GM21381 (cell line): ENCODE results near the gene POU3F2.
A peak's percentile ranks its signal among the peaks of the same experiment; 100 is the strongest.

Experiments
- ATAC-seq: cut with Tn5 transposase; IDR thresholded peaks from one replicate; pipeline ENCODE4 v1.9.1; 2021; ENCODE audit warnings: mild to moderate bottlenecking, moderate library complexity; ENCODE audit not compliant: unreplicated experiment

POU3F2 gene

DNA sequence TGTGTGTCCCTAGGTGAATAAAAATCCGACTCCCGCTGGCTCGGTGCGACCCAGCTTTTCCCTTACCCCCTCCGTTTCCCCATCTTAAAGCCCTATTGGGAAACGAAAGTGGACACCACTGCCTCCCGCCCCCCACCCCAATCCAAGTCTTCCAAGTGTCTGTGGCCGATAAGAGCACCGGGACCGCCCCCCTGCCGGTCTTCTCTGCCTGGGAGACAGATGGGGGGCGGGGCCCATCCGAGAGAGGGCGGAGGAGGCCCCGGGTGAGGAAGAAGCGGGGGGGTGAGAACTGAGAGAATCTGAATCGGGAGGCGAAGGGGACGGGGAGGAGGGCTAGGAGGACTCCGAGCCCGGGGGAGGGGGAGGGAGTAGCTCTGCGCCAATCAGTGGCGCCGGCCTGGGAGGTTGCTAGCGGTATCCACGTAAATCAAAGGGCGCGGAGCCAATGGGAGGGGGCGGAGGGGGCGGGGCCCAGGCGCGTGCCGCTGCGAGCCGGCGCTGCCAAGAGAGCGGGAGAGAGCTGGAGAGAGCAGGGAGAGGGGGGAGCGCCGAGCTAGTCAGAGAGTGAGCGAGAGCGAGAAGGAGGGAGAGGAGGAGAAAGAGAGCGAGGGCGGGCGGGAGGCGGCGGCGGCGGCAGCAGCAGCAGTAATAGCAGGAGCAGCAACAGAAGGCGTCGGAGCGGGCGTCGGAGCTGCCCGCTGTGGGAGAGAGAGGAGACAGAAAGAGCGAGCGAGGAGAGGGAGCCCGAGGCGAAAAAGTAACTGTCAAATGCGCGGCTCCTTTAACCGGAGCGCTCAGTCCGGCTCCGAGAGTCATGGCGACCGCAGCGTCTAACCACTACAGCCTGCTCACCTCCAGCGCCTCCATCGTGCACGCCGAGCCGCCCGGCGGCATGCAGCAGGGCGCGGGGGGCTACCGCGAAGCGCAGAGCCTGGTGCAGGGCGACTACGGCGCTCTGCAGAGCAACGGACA, at the start of gene POU3F2:
Gene POU3F2, plus strand, starts transcription at position 515 of the 972 bp plus-strand sequence. Its CDS starts 300 bp downstream, at position 815.
- peak; percentile 75 for ATAC-seq

DNA sequence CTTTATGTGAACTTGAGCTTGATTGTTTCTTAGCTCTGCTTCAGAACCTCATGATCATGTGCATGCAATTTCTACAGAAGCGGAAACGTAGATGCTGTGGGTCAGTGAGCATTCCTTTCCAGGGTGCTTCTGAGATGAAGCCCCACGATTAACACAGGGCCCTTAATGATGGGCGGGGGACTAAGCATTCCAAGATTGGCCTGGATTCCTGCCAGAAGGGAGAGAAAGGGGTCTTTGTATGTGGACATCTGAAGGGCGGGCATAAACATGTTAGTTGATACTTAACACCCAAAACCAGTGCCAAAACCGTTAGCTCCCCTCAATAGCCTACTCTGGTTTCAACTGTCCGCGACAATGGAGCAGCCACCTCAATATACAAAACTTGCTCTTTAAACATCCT, 46.9 kb upstream of the POU3F2 start:
- ATAC-seq = no peak

DNA sequence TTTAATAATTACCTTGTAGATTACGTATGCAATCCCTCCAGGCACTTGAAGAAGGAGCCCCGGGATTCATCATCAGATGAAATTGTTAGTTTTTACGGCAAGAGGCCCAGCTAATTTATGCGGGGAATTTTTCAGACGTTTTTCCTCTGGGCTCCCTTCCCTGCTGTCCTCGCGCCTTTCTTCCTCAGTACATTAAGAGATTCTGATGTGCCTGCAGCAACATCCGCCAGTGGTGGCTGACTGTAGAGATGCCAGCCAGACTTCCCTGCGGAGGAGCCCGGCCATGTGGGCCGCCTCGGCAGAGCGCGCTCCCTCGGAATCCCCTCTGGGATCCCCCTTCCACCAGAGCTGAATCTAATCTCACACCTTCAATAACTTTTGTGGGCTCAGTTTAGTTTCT, 46.4 kb upstream of the POU3F2 start:
- no peak for ATAC-seq

DNA sequence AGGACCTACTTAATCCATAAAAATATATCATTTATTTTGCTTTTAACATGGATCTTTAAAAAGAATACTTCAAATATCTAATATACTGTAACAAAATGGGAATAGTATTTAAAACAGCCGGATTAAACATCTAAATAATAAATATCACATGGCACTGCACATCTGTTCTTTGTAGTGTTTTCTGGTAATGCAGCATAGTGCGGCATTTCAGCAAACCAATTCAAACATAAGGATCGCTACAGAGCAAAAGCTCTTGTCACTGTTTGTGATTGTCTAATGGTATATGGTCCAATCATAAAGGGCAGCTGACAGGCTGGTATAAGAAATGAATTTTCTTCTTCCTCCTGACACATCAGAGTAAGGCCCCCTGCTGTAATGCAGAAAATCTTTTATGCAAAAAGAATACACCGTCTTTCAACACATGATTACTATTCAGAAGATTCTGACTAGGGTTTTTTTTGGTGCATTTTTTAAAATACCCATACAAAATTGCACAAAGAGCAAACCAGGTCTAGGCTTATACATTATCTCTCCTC, 40.0 kb upstream of the POU3F2 start:
- ATAC-seq = no peak

DNA sequence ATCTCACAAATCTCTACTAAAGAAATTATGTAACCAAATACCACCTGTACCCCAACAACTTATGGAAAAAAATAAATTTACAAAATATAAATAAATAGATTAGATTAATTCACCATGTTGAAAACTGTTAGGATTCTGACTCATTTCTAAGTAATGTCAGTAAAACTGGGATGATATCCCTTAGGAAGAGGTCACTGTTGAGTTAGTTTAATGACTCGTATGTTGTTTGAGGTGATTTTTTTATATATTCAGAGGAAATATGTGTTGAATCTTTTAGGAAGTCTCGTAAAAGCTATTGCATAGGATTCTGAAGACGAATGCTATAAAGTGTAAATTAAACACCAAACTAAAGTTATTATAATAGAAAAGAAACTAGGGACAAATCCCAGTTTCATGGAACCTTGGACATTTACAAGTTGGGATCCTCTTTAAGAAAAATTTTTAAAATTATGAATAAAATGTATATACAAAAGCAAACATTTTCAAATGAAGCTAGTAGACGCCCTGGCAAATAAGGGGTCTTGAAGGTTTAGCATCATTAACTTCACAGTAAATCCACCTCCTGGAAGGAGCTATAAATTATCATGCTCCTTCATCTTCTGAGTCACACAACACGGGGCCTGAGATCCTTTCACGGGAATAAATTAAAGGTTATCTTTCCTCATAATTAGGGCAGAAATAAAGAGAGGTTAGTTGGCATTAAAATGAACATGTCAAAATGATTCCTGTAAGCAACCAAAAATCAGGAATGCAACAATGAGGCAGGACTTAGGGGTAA, 37.0 kb upstream of the POU3F2 start:
- ATAC-seq = no peak

DNA sequence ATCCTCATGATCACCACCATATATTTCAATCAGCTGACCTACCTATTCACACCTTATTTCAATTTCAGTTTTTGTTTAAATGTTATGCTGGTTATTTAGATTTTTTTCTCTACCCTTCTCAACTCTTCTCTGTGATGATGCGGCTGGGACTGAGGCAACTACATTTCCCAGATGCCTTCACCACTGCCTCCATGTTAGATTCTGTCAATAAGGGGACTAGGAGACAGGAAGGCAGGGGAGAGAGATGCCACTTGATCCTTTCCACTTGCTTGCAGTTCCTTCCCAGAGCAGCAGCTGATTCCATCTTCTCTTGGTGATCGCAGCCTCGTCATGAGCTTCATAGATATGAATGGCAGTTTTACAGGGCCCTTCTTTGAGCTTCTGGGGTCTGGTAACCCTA, 33.5 kb upstream of the POU3F2 start:
- ATAC-seq = no peak

DNA sequence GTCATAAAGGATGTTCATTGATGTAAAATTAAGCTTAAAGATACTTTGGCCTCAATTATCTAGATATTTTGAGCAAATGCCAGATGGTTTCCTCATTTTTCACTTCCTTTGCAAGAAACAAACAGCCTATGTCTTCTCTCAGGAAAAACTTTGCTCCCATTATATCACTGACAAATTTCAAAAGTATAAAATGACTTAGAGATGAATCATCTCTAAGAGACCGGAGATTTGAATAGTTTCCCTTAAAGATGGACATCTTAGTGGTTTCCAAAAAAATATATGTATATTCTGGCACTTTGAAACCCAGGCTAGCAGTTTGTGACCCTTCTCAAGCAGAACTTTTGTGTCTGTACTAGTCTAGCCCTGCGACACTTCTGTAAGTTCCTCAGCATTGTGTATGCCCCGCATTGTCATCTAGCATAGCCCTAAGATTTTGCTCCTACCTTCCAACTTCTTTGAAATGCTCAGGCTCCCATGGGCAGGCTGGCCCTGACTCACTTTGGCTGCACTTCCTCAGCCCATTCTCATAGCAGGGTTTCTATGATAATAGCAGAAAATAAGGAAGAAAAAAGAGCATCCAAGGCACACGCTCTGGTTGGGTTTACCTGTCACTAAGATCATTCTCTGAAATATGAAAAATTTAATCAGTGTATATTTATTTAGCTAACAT, 25.7 kb upstream of the POU3F2 start:
- ATAC-seq = no peak

DNA sequence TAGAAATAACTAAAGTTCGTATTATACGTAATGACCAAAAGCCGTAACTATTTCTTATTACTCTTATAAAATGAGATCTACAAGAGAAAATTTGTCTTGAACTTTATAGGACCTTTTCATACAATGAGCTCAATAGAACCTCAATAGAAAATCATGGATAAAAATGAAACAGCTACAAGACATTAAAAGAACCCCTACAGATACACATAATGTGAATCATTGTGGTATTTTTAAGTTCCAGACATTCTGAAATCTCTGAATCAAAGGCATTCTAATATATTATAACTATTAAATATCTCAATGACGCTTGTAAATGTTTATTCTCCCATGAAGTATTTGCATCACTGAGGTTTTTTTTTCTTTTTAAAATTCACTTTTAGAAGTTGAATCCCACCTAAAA, 22.2 kb upstream of the POU3F2 start:
- no peak for ATAC-seq

DNA sequence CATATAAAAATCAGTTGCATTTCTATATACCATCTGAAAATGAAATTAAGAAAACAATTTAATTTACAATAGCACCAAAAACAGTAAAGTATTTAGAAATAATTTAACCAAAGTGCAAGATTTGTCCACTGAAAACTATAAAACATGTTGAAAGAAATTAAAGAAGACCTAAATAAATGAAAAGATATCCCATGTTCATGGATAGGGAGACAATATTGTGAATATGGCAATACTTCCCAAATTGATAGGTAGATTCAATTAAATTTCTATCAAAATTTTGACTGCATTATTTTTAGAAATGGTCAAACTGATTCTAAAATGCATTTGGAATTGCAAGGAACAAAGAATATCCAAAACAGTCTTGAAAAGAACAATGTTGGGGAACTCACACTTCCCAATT, 17.6 kb upstream of the POU3F2 start:
- ATAC-seq = no peak

DNA sequence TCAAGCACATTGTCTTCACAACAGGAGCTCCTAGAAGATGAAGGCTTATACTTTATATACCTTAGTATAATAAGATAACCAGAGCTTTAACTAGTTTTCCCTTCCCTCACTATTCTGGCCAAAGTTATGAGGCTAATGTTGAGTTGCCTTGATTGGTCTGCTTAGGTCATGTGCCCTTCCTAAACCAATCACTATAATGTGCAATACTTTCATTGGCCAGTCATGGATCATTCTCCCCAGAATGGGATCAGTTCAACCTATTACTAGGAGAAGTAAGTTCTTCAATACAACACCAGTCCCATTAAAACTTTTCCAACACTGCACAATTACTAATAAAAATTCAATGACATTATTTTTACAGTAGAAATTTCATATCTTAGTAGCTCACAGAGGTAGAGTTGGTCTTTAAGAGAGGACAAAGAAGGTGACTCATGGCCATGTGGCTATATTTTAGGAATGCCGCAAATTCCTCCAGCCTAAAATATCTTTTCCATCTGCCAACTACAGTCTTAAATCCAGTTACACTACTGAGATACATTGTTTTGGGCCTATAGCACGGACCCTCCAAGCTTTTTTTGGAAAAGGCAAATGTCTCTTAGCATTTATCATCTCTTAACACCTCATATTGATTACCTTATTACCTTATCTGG, 12.5 kb upstream of the POU3F2 start:
- ATAC-seq = no peak

DNA sequence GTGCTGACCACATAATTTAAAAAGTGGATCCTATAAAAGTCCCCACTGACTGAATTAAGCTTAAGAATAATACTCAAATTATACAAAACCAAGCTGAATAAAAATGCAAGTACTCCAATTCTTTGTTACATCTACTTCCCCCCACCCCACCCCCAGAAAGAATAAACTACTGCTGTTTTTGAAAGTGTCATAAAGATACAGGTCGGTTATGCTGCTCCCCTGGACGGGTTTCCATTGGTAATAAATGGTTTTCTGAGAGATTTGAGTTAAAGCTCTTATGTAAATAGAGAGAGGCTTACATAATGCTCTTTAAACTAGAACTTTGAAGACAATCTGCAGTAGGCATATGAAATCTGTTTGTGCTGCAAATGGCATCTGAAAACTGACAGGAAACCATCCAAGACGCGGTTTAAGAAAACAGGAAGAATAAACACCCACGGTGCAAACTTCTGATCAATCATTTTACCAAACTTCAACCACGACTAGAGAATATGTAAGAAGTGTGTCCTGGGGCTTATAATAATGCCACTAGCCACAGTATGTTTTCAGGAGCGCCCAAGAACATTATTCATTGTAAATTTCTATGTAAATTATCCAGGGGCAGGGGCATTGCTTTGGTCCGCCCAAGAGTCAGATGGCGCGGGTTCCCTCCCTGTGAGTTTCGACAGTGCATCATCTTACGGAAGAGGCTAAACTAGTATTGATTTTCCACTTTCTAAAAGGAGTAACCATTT, 10.8 kb upstream of the POU3F2 start:
- ATAC-seq = no peak

DNA sequence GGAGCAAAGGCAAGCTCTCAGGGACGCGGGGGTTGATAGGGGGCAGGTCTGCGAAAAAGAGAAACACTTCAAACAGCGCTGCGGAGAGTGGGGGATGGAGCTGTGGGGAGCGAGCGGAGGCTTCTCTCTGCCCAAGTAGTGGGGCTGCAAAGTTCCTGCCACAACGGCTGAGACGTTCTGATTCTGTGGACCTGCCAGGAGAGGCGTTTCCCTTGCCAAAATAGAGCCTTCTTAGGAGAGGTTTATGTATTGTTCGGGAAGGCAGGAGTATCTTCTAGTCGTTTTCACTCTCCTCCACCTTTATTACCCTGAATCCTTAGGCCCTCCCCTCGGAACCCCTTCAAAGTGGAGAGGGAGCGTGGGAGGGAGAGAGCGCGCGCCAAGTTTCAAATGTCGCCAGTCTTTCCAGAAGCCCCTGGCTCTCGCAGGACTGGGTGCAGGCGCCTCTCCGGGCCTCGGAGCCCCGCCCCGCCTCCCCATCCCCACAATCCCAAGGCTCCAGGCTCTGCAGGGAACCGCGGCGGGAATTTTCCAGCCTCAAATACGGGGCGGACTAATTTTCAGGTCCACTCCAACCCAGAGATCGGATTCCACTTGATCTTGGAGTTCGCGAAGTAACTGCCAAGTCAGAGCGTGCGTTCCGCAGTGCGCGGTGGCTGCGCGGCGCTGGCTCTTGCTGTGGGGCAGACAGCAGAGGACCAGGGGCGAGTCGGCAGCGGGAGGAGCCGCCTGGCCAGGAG, 10.0 kb upstream of the POU3F2 start:
- no peak for ATAC-seq

DNA sequence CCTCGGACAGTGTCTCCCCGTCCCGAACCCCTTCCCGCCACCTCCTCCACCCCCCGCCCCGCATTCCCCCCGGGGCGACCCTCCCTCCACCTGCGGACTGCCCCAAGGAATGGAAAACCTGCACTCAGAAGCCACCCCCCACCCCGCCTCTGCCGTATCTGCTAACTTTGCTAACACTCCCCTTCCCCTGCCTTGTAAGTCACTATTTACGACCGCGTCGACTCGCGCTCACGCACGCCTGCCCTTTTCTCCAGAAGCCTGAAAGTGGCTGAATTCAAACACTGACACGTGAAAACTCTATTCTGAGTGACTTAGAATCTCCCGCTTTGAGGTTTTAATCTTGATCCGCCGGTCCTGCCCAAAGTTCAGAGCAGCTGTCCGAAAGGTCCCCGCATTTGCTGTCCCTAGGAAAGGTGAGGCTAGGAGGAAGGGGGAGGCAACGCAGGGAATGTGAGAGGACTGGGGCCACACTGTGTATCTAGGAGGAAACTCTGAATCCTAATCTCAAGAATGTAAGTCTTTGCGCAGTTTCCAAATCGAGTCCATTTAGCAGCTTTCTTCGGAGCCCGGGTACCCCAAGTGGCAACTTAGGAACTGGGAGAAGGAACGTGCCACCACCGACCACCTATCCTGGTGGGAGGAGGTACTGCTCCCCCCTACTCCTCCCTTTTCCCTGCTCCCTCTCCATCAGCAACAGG, 9.3 kb upstream of the POU3F2 start:
- no peak for ATAC-seq

DNA sequence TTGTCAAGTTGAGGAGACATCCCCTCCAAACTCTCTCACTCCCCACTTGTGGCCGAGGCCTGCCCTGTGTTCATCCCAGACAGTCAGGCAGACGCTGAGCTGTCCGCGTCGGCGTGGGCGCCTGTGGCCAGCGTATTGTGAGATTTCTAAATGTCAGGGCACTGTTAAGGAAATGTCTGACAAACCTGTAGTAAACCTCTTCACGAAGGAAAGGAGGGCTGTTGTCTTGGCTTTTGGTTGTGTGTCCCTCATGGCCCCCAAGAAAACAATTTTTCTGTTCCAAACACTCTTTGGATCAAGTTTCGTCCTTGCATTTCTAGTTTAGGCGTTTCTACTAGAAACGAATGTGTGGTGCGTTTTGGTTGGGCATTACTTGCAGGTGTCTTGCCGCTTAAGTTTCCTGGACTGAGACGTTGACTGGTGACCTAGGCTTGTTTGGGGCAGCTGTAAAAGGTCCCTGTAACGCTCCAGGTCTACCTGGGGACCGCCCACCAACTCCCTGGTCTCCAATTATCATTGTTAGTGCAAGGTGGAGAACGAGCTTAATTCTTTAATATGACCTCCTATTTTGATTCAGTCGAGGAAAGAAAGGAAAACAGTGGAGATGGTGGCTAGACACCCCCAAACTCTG, 8.7 kb upstream of the POU3F2 start:
- no peak for ATAC-seq

DNA sequence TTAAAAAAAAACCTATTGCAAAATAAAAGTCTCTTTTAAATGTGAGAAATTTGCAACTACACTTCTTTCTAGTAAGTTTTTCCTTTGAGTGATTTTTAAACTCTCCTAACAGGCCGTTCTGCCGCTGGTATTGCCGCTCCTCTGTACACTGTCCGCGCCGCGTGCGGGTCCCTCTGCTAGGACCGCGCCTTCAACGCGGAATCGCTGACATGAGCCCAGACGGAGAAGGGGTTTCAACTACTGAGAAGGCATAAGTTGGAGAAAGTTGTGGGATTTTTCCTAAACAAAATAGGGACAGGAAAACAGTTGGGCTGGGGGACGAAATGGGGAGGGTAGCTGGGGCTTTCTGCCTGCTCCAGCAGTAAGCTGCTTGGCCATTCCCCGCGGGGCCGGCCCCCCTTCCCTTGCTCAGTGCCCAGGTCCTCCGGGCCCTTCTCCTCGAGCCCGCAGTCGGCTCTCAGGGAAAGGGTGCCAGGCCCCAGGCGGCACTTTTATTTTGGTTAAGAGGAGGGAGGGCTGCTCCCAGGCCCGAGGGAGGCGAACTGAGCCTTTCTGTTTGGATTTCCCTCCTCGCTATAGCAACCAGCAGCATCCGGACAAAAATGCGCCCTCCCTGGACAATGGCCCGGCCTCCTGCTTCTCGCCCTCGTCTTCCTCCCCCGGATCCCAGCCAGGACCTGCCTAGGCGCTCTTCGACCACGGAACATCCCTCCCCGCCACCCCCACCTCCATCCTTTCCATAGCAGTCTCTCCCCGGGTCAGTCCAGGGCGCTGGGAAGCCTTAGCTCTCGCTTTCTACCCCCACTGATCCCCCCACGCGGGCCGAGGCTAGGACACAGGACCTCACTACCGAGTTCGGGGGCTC, 6.8 kb upstream of the POU3F2 start:
- ATAC-seq = no peak

DNA sequence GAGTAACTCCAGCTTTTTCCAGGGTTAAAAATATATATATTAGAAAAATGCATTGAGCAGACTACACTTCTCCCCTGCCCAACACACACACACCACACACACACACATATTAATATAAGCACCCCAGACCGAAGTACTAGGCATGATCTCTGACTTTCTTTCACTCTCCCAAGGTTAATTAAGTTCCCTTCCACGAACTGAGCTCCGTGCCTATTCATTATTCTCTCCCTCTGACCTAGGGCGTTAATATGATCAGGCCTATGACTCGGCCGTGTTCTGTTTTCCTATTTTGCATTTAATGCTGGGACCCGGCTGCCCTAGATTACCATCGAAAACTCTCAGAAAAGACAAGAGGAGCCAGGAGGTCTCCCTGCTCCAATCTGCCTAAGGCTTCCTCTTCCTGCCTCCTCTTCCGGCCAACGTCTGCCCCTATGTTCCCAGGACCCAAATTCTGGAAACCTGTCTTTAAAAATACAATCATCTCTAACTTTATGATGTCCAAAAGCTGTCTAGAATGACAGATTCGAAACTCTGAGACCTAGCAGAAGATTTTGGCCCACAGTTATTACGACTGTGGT, 6.1 kb upstream of the POU3F2 start:
- ATAC-seq = no peak

DNA sequence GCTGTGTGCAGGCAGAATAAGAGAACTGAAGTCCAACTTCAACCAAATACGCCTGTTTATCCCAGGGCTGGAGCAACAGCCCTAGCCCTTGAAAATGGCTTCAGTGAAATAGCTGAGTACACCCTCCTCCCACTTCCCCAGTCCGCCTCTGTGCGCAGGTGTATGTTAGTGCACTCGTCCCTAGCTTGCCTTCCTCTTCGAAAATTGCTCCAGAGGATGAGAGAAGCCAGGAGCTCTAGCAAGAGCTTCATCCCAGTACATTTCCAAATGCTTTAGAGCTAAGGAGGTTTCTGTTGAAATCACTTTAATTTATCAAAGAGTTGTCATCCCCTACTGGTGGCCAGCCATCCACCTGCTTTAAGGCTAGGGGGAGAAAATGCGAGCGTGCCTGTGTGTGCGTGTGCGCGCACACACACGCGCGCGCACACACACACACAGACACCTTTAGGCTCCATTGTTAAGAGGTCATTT, 5.4 kb upstream of the POU3F2 start:
- ATAC-seq = no peak
